ENCODE data around the gene ZBTB9. TPM values are rescaled to one million over a fixed set of nuclear protein-coding genes. Genes with fewer than 3 reads are reported as not detected.

The ZBTB9 gene
- total and polyA plus RNA-seq, 4 donors: 1.1 to 3.4 (median 2.3) TPM

GRCh38 chr6:33467091-33467490 lies 12.7 kb downstream of the ZBTB9 start:
- Histone ChIP-seq H3K36me3 (ENCODE audit: control insufficient read depth in 4 of 4, insufficient read depth in 3 of 4, low read depth in 1 of 4, low read length in 3 of 4) (no peaks in the 10 kb centered on the region), H3K4me3 (ENCODE audit: low read depth in 1 of 3, low read length in 3 of 3) (no peak overlapping the region), H3K27me3 (ENCODE audit: control insufficient read depth in 4 of 4, insufficient read depth in 4 of 4, low read length in 3 of 4) (no peaks in the 10 kb centered on the region), H3K9ac (ENCODE audit: low read depth in 1 of 2, low read length in 2 of 2) (no peak overlapping the region), H3K9me3 (ENCODE audit: control insufficient read depth in 4 of 4, low read length in 3 of 4) (no peaks in the 10 kb centered on the region), H3K27ac (ENCODE audit: low read depth in 1 of 2, low read length in 2 of 2) (no peak overlapping the region), H3K4me1 (ENCODE audit: control insufficient read depth in 4 of 4, insufficient read depth in 4 of 4, low read length in 3 of 4) (no peaks in the 10 kb centered on the region)
- no peak for DNase-seq (ENCODE audit: low spot score)
- TF ChIP-seq CTCF (IDR thresholded peaks at IDR 0.05; ENCODE audit: low read depth, low read length, missing input control) (no peak), MAX (IDR thresholded peaks at IDR 0.05) (no peak), SP1 (IDR thresholded peaks at IDR 0.05) (no peak), FOXA2 (IDR thresholded peaks at IDR 0.05) (no peak), GABPA (IDR thresholded peaks at IDR 0.05 in 1 of 2, conservative IDR thresholded peaks at IDR 0.05 in 1 of 2) (no peak), YY1 (IDR thresholded peaks at IDR 0.05) (no peak), RXRA (IDR thresholded peaks at IDR 0.05) (no peak), ZBTB33 (IDR thresholded peaks at IDR 0.05) (no peak), EGR1 (IDR thresholded peaks at IDR 0.05; ENCODE audit: low read depth in 2 of 2) (no peak), NR2F2 (IDR thresholded peaks at IDR 0.05) (no peak), JUND (IDR thresholded peaks at IDR 0.05) (no peak), REST (IDR thresholded peaks at IDR 0.05) (no peak), HNF4G (IDR thresholded peaks at IDR 0.05) (no peak), HNF4A (conservative IDR thresholded peaks at IDR 0.05) (no peak), TAF1 (conservative IDR thresholded peaks at IDR 0.05) (no peak), FOXA1 (IDR thresholded peaks at IDR 0.05) (no peak), RAD21 (IDR thresholded peaks at IDR 0.05) (no peak), ATF3 (IDR thresholded peaks at IDR 0.05) (no peak)
- 72% methylated on average over 7 of the region's 7 CpGs for WGBS
